ENCODE measurements around the gene DHX38. TPM values are rescaled to one million over a fixed set of nuclear protein-coding genes. Genes with fewer than 3 reads are reported as not detected.

Gene DHX38
- total and polyA plus RNA-seq, 2 of the 13 experiments (the other 11 are each of a cell fraction or from before 2014, with no cell fraction given), result 54.4 to 85.9 TPM

DNA sequence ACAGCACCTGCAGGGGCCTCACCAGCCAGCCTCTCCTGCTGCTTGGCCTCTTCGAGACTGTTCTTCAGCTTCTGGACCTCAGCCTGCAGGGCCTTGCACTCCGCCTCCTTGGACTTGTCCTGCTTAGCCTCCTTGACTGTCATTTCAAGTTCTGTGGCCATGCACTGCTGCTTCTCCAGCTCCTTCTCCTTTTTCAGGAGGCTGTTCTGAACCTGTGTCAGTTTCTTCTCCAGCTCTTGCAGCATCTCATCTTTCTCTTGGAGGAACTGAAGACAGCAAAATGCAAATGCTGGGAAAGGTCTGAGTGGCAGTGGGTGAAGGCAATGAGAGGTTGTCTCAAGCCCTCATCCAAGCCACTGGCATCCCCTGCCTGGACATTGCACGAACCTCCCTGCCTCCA, 39.1 kb downstream of the DHX38 start:
- Histone ChIP-seq H3K4me3 (replicated peaks in 1 of 3; ENCODE audit: insufficient read depth in 1 of 3, low read depth in 2 of 3, low read length in 3 of 3) (no peak overlapping the region), H3K9me3 (ENCODE audit: low read length) (no peaks in the 10 kb centered on the region), H3K36me3 (replicated peaks in 1 of 2; ENCODE audit: control insufficient read depth in 1 of 2, insufficient read depth in 2 of 2, low read length in 2 of 2) (no peaks in the 10 kb centered on the region; a peak in 2 of 5 replicates), H3K4me1 (ENCODE audit: insufficient read depth, low read length) (peaks cover 6% of the 10 kb centered on the region), H2AFZ (ENCODE audit: low read length) (no peak overlapping the region), H3K4me2 (ENCODE audit: low read depth, low read length) (no peak overlapping the region), H4K20me1 (ENCODE audit: insufficient read depth, low read length) (no peaks in the 10 kb centered on the region), H3K9ac (ENCODE audit: insufficient read depth, low read depth, low read length) (no peak overlapping the region), H3K27me3 (ENCODE audit: control insufficient read depth in 1 of 2, insufficient read depth in 2 of 2, low read length in 2 of 2) (no peaks in the 10 kb centered on the region), H3K79me2 (ENCODE audit: insufficient read depth, low read length) (no peaks in the 10 kb centered on the region), H3K27ac (ENCODE audit: extremely low read length, insufficient read depth, low read length) (no peak overlapping the region)
- in situ Hi-C loops (cut with HindIII; ENCODE audit: extremely low pct_ligation_motif_present, low pct_unique_long_range_greater_than_20kb), result no loop called here
- CTCF ChIA-PET (ENCODE audit: low intra/inter-chr PET ratio, low total read pairs), result no interaction called here
- TF ChIP-seq RBM39 (IDR thresholded peaks at IDR 0.05; ENCODE audit: low read depth, low read length, poor library complexity, severe bottlenecking), result no peak
- no peak for TF ChIP-seq MYC (CRISPR knock-in tag; IDR thresholded peaks at IDR 0.05; ENCODE audit: borderline replicate concordance)
- TF ChIP-seq ZFAT (CRISPR knock-in tag; conservative IDR thresholded peaks at IDR 0.05), result no peak
- no peak for TF ChIP-seq TRIM24 (CRISPR knock-in tag; IDR thresholded peaks at IDR 0.05)
- no peak for TF ChIP-seq MXI1 (IDR thresholded peaks at IDR 0.05; ENCODE audit: borderline replicate concordance, low read depth, low read length)
- TF ChIP-seq ZNF768 (CRISPR knock-in tag; IDR thresholded peaks at IDR 0.05), result no peak
- WGBS (ENCODE audit: low lambda C conversion rate), result 75% methylated on average over 3 of the region's 3 CpGs
- ATAC-seq (no peak), DNase-seq (ENCODE audit: low spot score) (no peak), FAIRE-seq (no peak)
- intact Hi-C loops (cut with micrococcal nuclease; ENCODE audit: unreplicated experiment), result no loop called here
- POLR2A ChIA-PET, result no interaction called here
- BruUV-seq (replicated peaks), result no TSS peak

DNA sequence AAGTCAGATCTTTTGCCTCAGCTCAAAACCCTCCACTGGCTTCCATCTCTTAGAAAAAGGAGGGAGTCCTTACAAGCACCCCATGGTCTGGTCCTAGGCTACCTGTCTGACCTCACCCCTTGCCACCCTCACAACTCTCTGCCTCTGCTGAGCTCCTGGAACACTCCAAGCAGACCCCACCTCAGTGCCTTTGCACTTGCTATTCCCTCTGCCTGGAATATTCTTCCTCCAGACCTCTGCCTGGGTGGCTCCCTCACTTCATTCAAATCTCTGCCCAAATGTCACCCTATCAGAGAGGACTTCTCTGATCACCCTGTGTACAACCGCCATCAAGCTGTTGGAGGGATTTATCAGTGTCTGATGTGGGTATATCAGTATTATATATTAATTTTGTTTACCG, 40.9 kb downstream of the DHX38 start:
- ATAC-seq, result no peak
- ChIA-PET POLR2A (no interaction called here), CTCF (ENCODE audit: low intra/inter-chr PET ratio, low total read pairs) (no interaction called here)
- intact Hi-C loops (cut with micrococcal nuclease; ENCODE audit: unreplicated experiment) (no loop called here), in situ Hi-C loops (cut with HindIII; ENCODE audit: extremely low pct_ligation_motif_present, low pct_unique_long_range_greater_than_20kb) (no loop called here)
- Histone ChIP-seq H3K9me3 (ENCODE audit: low read length) (no peaks in the 10 kb centered on the region), H2AFZ (ENCODE audit: low read length) (no peak overlapping the region), H4K20me1 (ENCODE audit: insufficient read depth, low read length) (no peaks in the 10 kb centered on the region), H3K36me3 (replicated peaks in 1 of 2; ENCODE audit: control insufficient read depth in 1 of 2, insufficient read depth in 2 of 2, low read length in 2 of 2) (no peaks in the 10 kb centered on the region), H3K27ac (ENCODE audit: extremely low read length, insufficient read depth, low read length) (no peak overlapping the region), H3K79me2 (ENCODE audit: insufficient read depth, low read length) (no peaks in the 10 kb centered on the region), H3K9ac (ENCODE audit: insufficient read depth, low read depth, low read length) (no peak overlapping the region), H3K4me3 (replicated peaks in 1 of 3; ENCODE audit: insufficient read depth in 1 of 3, low read depth in 2 of 3, low read length in 3 of 3) (no peak overlapping the region), H3K4me1 (ENCODE audit: insufficient read depth, low read length) (peaks cover 16% of the 10 kb centered on the region), H3K4me2 (ENCODE audit: low read depth, low read length) (no peak overlapping the region), H3K27me3 (ENCODE audit: control insufficient read depth in 1 of 2, insufficient read depth in 2 of 2, low read length in 2 of 2) (no peaks in the 10 kb centered on the region)
- no peak for DNase-seq (ENCODE audit: low spot score)
- WGBS (ENCODE audit: low lambda C conversion rate), result 100% methylated on average over 2 of the region's 2 CpGs
- FAIRE-seq, result no peak
- no TSS peak for BruUV-seq (replicated peaks)
- TF ChIP-seq, protein P1, sequence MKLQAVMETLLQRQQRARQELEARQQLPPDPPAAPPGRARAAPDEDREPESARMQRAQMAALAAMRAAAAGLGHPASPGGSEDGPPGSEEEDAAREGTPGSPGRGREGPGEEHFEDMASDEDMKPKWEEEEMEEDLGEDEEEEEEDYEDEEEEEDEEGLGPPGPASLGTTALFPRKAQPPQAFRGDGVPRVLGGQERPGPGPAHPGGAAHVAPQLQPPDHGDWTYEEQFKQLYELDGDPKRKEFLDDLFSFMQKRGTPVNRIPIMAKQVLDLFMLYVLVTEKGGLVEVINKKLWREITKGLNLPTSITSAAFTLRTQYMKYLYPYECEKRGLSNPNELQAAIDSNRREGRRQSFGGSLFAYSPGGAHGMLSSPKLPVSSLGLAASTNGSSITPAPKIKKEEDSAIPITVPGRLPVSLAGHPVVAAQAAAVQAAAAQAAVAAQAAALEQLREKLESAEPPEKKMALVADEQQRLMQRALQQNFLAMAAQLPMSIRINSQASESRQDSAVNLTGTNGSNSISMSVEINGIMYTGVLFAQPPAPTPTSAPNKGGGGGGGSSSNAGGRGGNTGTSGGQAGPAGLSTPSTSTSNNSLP (IDR thresholded peaks at IDR 0.05; ENCODE audit: low read depth, low read length), result no peak
- TF ChIP-seq, protein P2, sequence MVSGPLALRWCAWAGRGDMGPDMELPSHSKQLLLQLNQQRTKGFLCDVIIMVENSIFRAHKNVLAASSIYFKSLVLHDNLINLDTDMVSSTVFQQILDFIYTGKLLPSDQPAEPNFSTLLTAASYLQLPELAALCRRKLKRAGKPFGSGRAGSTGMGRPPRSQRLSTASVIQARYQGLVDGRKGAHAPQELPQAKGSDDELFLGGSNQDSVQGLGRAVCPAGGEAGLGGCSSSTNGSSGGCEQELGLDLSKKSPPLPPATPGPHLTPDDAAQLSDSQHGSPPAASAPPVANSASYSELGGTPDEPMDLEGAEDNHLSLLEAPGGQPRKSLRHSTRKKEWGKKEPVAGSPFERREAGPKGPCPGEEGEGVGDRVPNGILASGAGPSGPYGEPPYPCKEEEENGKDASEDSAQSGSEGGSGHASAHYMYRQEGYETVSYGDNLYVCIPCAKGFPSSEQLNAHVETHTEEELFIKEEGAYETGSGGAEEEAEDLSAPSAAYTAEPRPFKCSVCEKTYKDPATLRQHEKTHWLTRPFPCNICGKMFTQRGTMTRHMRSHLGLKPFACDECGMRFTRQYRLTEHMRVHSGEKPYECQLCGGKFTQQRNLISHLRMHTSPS (CRISPR knock-in tag; IDR thresholded peaks at IDR 0.05; ENCODE audit: low read depth), result no peak
- TF ChIP-seq DMAP1 (CRISPR knock-in tag; IDR thresholded peaks at IDR 0.05) (no peak), MIER3 (CRISPR knock-in tag; IDR thresholded peaks at IDR 0.05; ENCODE audit: borderline replicate concordance) (no peak)
- TF ChIP-seq, protein P3, sequence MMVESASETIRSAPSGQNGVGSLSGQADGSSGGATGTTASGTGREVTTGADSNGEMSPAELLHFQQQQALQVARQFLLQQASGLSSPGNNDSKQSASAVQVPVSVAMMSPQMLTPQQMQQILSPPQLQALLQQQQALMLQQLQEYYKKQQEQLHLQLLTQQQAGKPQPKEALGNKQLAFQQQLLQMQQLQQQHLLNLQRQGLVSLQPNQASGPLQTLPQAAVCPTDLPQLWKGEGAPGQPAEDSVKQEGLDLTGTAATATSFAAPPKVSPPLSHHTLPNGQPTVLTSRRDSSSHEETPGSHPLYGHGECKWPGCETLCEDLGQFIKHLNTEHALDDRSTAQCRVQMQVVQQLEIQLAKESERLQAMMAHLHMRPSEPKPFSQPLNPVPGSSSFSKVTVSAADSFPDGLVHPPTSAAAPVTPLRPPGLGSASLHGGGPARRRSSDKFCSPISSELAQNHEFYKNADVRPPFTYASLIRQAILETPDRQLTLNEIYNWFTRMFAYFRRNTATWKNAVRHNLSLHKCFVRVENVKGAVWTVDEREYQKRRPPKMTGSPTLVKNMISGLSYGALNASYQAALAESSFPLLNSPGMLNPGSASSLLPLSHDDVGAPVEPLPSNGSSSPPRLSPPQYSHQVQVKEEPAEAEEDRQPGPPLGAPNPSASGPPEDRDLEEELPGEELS (CRISPR knock-in tag; IDR thresholded peaks at IDR 0.05), result no peak
